ENCODE measurements around the gene HOXA2.

HOXA2 gene

GRCh38 chr7:27095050-27095896 is 7.2 kb downstream of the HOXA2 start:
- no peak for TF ChIP-seq CTCF (IDR thresholded peaks at IDR 0.05)

- TF ChIP-seq CTCF (IDR thresholded peaks at IDR 0.05): no peak
Measured at GRCh38 chr7:27094304-27095049, 8.0 kb downstream of the HOXA2 start.

GRCh38 chr7:27093184-27093895 is 9.1 kb downstream of the HOXA2 start:
- no peak for TF ChIP-seq CTCF (IDR thresholded peaks at IDR 0.05)

- no peak for TF ChIP-seq CTCF (IDR thresholded peaks at IDR 0.05)
Measured at GRCh38 chr7:27092819-27093110, 9.7 kb downstream of the HOXA2 start.

GRCh38 chr7:27091941-27092818 is 10.3 kb downstream of the HOXA2 start:
- no peak for TF ChIP-seq CTCF (IDR thresholded peaks at IDR 0.05)

- TF ChIP-seq CTCF (IDR thresholded peaks at IDR 0.05): no peak
Measured at GRCh38 chr7:27091105-27091504, 11.4 kb downstream of the HOXA2 start.
